Measurements from ENCODE around the gene CEP95. TPM values are rescaled to one million over a fixed set of nuclear protein-coding genes. Genes with fewer than 3 reads are reported as not detected.

CEP95 gene
- total and polyA plus RNA-seq, 2 of the 13 experiments (the other 11 are each of a cell fraction or from before 2014, with no cell fraction given): 65.9 to 68.8 TPM

GRCh38 chr17:64565563-64565962, 58.8 kb downstream of the CEP95 start:
- in situ Hi-C loops (cut with HindIII; ENCODE audit: extremely low pct_ligation_motif_present, low pct_unique_long_range_greater_than_20kb): no loop called here
- FAIRE-seq (no peak), DNase-seq (ENCODE audit: low spot score) (no peak), ATAC-seq (no peak)
- H3K9ac ChIP-seq (ENCODE audit: insufficient read depth, low read depth, low read length): no peak overlapping the region
- no peak overlapping the region for H3K4me3 ChIP-seq (replicated peaks in 1 of 3; ENCODE audit: insufficient read depth in 1 of 3, low read depth in 2 of 3, low read length in 3 of 3)
- no peak overlapping the region for H3K27ac ChIP-seq (ENCODE audit: extremely low read length, insufficient read depth, low read length)
- ChIA-PET POLR2A (no interaction called here), CTCF (ENCODE audit: low intra/inter-chr PET ratio, low total read pairs) (no interaction called here)
- no TSS peak for BruUV-seq (replicated peaks)
- intact Hi-C loops (cut with micrococcal nuclease; ENCODE audit: unreplicated experiment): no loop called here
- no peaks in the 10 kb centered on the region for H3K4me1 ChIP-seq (ENCODE audit: insufficient read depth, low read length)
- no peaks in the 10 kb centered on the region for H3K9me3 ChIP-seq (ENCODE audit: low read length)
- H4K20me1 ChIP-seq (ENCODE audit: insufficient read depth, low read length): no peaks in the 10 kb centered on the region
- no peak overlapping the region for H2AFZ ChIP-seq (ENCODE audit: low read length)
- no peaks in the 10 kb centered on the region for H3K79me2 ChIP-seq (ENCODE audit: insufficient read depth, low read length)
- no peaks in the 10 kb centered on the region for H3K27me3 ChIP-seq (ENCODE audit: control insufficient read depth in 1 of 2, insufficient read depth in 2 of 2, low read length in 2 of 2)
- H3K36me3 ChIP-seq (replicated peaks in 1 of 2; ENCODE audit: control insufficient read depth in 1 of 2, insufficient read depth in 2 of 2, low read length in 2 of 2): peaks cover 8 to 12% of the 10 kb centered on the region in 2 experiments
- TF ChIP-seq AKAP8 (CRISPR knock-in tag; IDR thresholded peaks at IDR 0.05): no peak
- TF ChIP-seq ZBTB4 (CRISPR knock-in tag; IDR thresholded peaks at IDR 0.05; ENCODE audit: borderline replicate concordance): no peak
- TF ChIP-seq ZNF720 (CRISPR knock-in tag; IDR thresholded peaks at IDR 0.05): no peak
- no peak for TF ChIP-seq E2F2 (CRISPR knock-in tag; IDR thresholded peaks at IDR 0.05; ENCODE audit: borderline replicate concordance)
- TF ChIP-seq ZNF839 (CRISPR knock-in tag; IDR thresholded peaks at IDR 0.05; ENCODE audit: borderline replicate concordance): no peak
- no peak for TF ChIP-seq ZNF251 (CRISPR knock-in tag; IDR thresholded peaks at IDR 0.05)
- TF ChIP-seq, protein P1, sequence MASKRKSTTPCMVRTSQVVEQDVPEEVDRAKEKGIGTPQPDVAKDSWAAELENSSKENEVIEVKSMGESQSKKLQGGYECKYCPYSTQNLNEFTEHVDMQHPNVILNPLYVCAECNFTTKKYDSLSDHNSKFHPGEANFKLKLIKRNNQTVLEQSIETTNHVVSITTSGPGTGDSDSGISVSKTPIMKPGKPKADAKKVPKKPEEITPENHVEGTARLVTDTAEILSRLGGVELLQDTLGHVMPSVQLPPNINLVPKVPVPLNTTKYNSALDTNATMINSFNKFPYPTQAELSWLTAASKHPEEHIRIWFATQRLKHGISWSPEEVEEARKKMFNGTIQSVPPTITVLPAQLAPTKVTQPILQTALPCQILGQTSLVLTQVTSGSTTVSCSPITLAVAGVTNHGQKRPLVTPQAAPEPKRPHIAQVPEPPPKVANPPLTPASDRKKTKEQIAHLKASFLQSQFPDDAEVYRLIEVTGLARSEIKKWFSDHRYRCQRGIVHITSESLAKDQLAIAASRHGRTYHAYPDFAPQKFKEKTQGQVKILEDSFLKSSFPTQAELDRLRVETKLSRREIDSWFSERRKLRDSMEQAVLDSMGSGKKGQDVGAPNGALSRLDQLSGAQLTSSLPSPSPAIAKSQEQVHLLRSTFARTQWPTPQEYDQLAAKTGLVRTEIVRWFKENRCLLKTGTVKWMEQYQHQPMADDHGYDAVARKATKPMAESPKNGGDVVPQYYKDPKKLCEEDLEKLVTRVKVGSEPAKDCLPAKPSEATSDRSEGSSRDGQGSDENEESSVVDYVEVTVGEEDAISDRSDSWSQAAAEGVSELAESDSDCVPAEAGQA (IDR thresholded peaks at IDR 0.05; ENCODE audit: low read depth): no peak
- TF ChIP-seq, protein P1 (CRISPR knock-in tag; IDR thresholded peaks at IDR 0.05; ENCODE audit: borderline replicate concordance): no peak
- no peak for TF ChIP-seq FOXA1 (IDR thresholded peaks at IDR 0.05)
- no peak for TF ChIP-seq FOXA1 (CRISPR knock-in tag; IDR thresholded peaks at IDR 0.05)
- no peak for TF ChIP-seq JUNB (CRISPR knock-in tag; IDR thresholded peaks at IDR 0.05; ENCODE audit: borderline replicate concordance)
- no peak overlapping the region for H3K4me2 ChIP-seq (ENCODE audit: low read depth, low read length)

All from HepG2 (cell line).